B cell (primary cell): ENCODE data around the gene LEMD3. TPM values are rescaled to one million over a fixed set of nuclear protein-coding genes. Genes with fewer than 3 reads are reported as not detected.

Source experiments
- ATAC-seq: fragments of 200-7000 bp; cut with Tn5 transposase; one replicate; pipeline ENCODE4 v1.10.0; 2021; ENCODE audit warnings: low read depth, mild to moderate bottlenecking, moderate number of reproducible peaks, moderate library complexity
- CTCF ChIA-PET: fragments of 350-600 bp; sonication (Branson Sonifier 250); formaldehyde crosslinking; loops from one replicate; lab custom pipeline; 2021; ENCODE audit warnings: antibody characterized with exemption, inconsistent platforms; lab: Charles Lee
- POLR2A ChIA-PET: fragments of 350-600 bp; sonication (Branson Sonifier 250); formaldehyde crosslinking; loops from one replicate; lab custom pipeline; 2021; ENCODE audit warnings: antibody characterized with exemption; lab: Charles Lee
- DNase-seq: peaks from one replicate; pipeline ENCODE4 v3.0.0; 2013
- H2AFZ ChIP-seq: 2 replicates; pipeline ENCODE4 v1.6.1; 2012; ENCODE audit warnings: mild to moderate bottlenecking, low read depth, low read length; ENCODE audit not compliant: insufficient read depth, poor library complexity, severe bottlenecking
- H3K27ac ChIP-seq, 2 donors: 1 replicate in 1 of 2; 2 replicates in 1 of 2; pipeline ENCODE4 v1.5.1; 2012 to 2013; ENCODE audit warnings: low read length in 2 of 2, mild to moderate bottlenecking in 2 of 2, moderate library complexity in 1 of 2
- H3K27me3 ChIP-seq, 4 experiments: fragments of 200-600 bp in 1 of 4; sonication (generic) in 1 of 4; replicated peaks in 1 of 4; 1 replicate in 2 of 4; 2 replicates in 2 of 4; pipeline versions ENCODE4 v1.6.1 to v1.7.0; 2013 to 2016; ENCODE audit warnings: low read length in 3 of 4, mild to moderate bottlenecking in 2 of 4, mixed read lengths in 1 of 4, moderate library complexity in 1 of 4; ENCODE audit not compliant: insufficient read depth in 4 of 4, control insufficient read depth in 3 of 4; ENCODE audit errors: control extremely low read depth in 1 of 4
- H3K36me3 ChIP-seq, 2 experiments: replicated peaks in 1 of 2; 1 replicate in 1 of 2; 2 replicates in 1 of 2; pipeline versions ENCODE4 v1.6.1 to v1.7.1; 2013; ENCODE audit warnings: low read length in 1 of 2; ENCODE audit not compliant: insufficient read depth in 2 of 2, control insufficient read depth in 1 of 2; ENCODE audit errors: control extremely low read depth in 1 of 2, extremely low read depth in 1 of 2
- H3K4me1 ChIP-seq, 2 donors: fragments of 200-600 bp in 1 of 2; sonication (generic) in 1 of 2; 1 replicate in 1 of 2; 2 replicates in 1 of 2; pipeline versions ENCODE4 v1.5.1 to v1.6.1; 2013 to 2017; ENCODE audit warnings: low read length in 2 of 2; ENCODE audit not compliant: control insufficient read depth in 2 of 2, insufficient read depth in 2 of 2
- H3K4me2 ChIP-seq: replicated peaks from 2 replicates; pipeline ENCODE3; 2012; ENCODE audit warnings: mild to moderate bottlenecking, low read depth, low read length; ENCODE audit not compliant: poor library complexity, severe bottlenecking
- H3K4me3 ChIP-seq, 5 experiments: fragments of 200-600 bp in 1 of 5; sonication (generic) in 1 of 5; 1 replicate in 3 of 5; 2 replicates in 2 of 5; pipeline versions ENCODE4 v1.5.1 to v1.7.0; 2011 to 2016; ENCODE audit warnings: low read length in 4 of 5, mild to moderate bottlenecking in 4 of 5, low read depth in 2 of 5, control low read depth in 1 of 5, moderate library complexity in 1 of 5; ENCODE audit not compliant: insufficient read depth in 1 of 5; ENCODE audit errors: control extremely low read depth in 1 of 5, extremely low read depth in 1 of 5
- H3K79me2 ChIP-seq: fragments of 200-600 bp; sonication (generic); one replicate; pipeline ENCODE4 v1.6.0; 2016; ENCODE audit warnings: low read length; ENCODE audit not compliant: control insufficient read depth, insufficient read depth
- H3K9ac ChIP-seq: fragments of 200-600 bp; sonication (generic); 2 replicates; pipeline ENCODE4 v1.6.1; 2017; ENCODE audit warnings: mild to moderate bottlenecking, low read length, moderate library complexity
- H3K9me3 ChIP-seq, 3 donors: one replicate each; pipeline versions ENCODE4 v1.6.1 to v1.7.1; 2013; ENCODE audit warnings: low read length in 2 of 3; ENCODE audit not compliant: control insufficient read depth in 2 of 3, insufficient read depth in 1 of 3; ENCODE audit errors: control extremely low read depth in 1 of 3
- H4K20me1 ChIP-seq: 2 replicates; pipeline ENCODE4 v1.6.0; 2012; ENCODE audit warnings: mild to moderate bottlenecking, low read length; ENCODE audit not compliant: insufficient read depth, control insufficient read depth, poor library complexity, severe bottlenecking
- H3K27ac Mint-ChIP-seq: one replicate; pipeline ENCODE4 v1.8.0; 2021; ENCODE audit warnings: mixed read lengths
- H3K27me3 Mint-ChIP-seq: one replicate; pipeline ENCODE4 v1.8.0; 2021; ENCODE audit warnings: mixed read lengths
- H3K4me1 Mint-ChIP-seq: one replicate; pipeline ENCODE4 v1.8.0; 2021; ENCODE audit warnings: mixed read lengths
- H3K4me3 Mint-ChIP-seq: one replicate; pipeline ENCODE4 v1.8.0; 2021; ENCODE audit warnings: mixed read lengths
- H3K9me3 Mint-ChIP-seq: one replicate; pipeline ENCODE4 v1.8.0; 2022; ENCODE audit warnings: mixed read lengths; ENCODE audit not compliant: insufficient read depth
- EZH2 ChIP-seq: IDR thresholded peaks from 2 replicates; pipeline ENCODE4 v1.6.1; 2012; ENCODE audit warnings: borderline replicate concordance, low read depth, mild to moderate bottlenecking, moderate library complexity, low read length; ENCODE audit not compliant: insufficient read depth, poor library complexity, severe bottlenecking
- WGBS: methylation state at CpG from one replicate; pipeline ENCODE4 v1.1.5; 2013; ENCODE audit warnings: missing lambda C conversion rate; ENCODE audit not compliant: insufficient coverage; 5-methylcytosine and 5-hydroxymethylcytosine counted together
- intact Hi-C: fragments of 100-400 bp; cut with micrococcal nuclease; formaldehyde crosslinking; loops from one replicate; pipeline ENCODE4 v1.10.0; 2022
- polyA plus RNA-seq: library from polyadenylated mRNA; depleted of rRNA; stranded (reverse); fragments of >200 nt; gene quantifications from 2 replicates; pipeline ENCODE4 v1.2.3, GENCODE V29; 2012
- total RNA-seq, 2 donors: library from RNA; stranded (reverse); fragments of 120-200 nt in 1 of 2; gene quantifications; 1 replicate in 1 of 2; 2 replicates in 1 of 2; pipeline versions ENCODE4 v1.2.3 to v1.2.4, GENCODE V29; 2013 to 2022
- TF ChIP-seq, protein P1 (sequence below): fragments of 200-600 bp; IDR thresholded peaks from one replicate; pipeline ENCODE4 v1.8.0; 2022; ENCODE audit warnings: antibody characterized with exemption, mild to moderate bottlenecking

Gene LEMD3
- total and polyA plus RNA-seq, 2 donors (not counting 1 experiment from before 2014, with no cell fraction given), result 19.4 to 71.8 TPM

GRCh38 chr12:65155784-65156183 is 13.6 kb upstream of the LEMD3 start:
- no peak overlapping the region for H3K27ac Mint-ChIP-seq
- peaks cover 14% of the 10 kb centered on the region for H3K4me1 Mint-ChIP-seq
- H3K4me3 Mint-ChIP-seq, result no peak overlapping the region
- H2AFZ ChIP-seq, result peak overlapping the region; percentile 35
- no peak for ATAC-seq
- no peaks in the 10 kb centered on the region for H3K9me3 ChIP-seq
- H4K20me1 ChIP-seq, result no peaks in the 10 kb centered on the region
- H3K9me3 Mint-ChIP-seq, result no peaks in the 10 kb centered on the region
- 0% methylated on average over 1 of the region's 3 CpGs for WGBS
- no peak for DNase-seq
- peaks cover 11 to 16% of the 10 kb centered on the region in 2 donors for H3K4me1 ChIP-seq
- H3K27ac ChIP-seq, result peak overlapping the region; percentile 4 to 53
- POLR2A ChIA-PET, result no interaction called here
- H3K27me3 ChIP-seq, result peaks cover 0 to under 1% (median 0%) of the 10 kb centered on the region in 4 experiments
- peak overlapping the region; percentile 56 for H3K4me2 ChIP-seq
- CTCF ChIA-PET, result interaction anchor here (2.1 kb wide), 1 partner anchor 13 kb away, joined by 10 read pairs; the partner anchor contains the start of gene LEMD3
- no peak overlapping the region for H3K9ac ChIP-seq
- H3K36me3 ChIP-seq, result no peaks in the 10 kb centered on the region
- peaks cover 12% of the 10 kb centered on the region for H3K27me3 Mint-ChIP-seq
- no peak overlapping the region for H3K4me3 ChIP-seq
- no peaks in the 10 kb centered on the region for H3K79me2 ChIP-seq
- TF ChIP-seq, protein P1, sequence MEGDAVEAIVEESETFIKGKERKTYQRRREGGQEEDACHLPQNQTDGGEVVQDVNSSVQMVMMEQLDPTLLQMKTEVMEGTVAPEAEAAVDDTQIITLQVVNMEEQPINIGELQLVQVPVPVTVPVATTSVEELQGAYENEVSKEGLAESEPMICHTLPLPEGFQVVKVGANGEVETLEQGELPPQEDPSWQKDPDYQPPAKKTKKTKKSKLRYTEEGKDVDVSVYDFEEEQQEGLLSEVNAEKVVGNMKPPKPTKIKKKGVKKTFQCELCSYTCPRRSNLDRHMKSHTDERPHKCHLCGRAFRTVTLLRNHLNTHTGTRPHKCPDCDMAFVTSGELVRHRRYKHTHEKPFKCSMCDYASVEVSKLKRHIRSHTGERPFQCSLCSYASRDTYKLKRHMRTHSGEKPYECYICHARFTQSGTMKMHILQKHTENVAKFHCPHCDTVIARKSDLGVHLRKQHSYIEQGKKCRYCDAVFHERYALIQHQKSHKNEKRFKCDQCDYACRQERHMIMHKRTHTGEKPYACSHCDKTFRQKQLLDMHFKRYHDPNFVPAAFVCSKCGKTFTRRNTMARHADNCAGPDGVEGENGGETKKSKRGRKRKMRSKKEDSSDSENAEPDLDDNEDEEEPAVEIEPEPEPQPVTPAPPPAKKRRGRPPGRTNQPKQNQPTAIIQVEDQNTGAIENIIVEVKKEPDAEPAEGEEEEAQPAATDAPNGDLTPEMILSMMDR, result no peak
- no peak for TF ChIP-seq EZH2
- intact Hi-C loops, result loop anchor here (2.0 kb wide), 1 partner anchor 15 kb away; no protein-coding TSS in a partner anchor

DNA sequence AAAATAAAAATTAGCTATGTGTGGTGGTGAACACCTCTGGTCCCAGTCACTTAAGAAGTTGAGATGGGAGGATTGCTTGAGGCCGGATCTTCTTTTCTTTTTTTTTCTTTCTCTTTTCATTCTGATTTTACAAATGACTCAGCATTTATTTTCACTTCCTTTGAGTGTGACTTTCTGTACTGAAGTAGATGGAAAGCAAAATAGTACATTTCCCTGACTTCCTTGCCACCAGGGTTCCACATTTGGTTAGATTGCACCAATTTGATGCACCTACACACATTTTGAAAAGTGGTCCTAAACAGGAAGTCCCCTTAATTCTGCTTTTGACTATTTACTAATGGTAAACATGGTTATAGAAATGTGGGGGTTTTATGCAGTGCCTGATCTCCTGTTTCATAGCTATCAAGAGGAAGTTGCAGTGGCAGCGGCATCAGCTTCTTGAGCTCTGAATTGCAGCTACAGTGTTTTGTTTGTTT is 13.0 kb upstream of the LEMD3 start:
- ChIA-PET CTCF (interaction anchor here (0.7 to 2.1 kb wide), 2 partner anchors 12 to 33 kb away, joined by 4 to 10 read pairs; partner anchors contain the start of gene LEMD3), POLR2A (no interaction called here)
- H3K4me1 ChIP-seq, result peaks cover 11 to 16% of the 10 kb centered on the region in 2 donors
- 0% methylated on average over 1 of the region's 2 CpGs for WGBS
- H3K27ac ChIP-seq, result peak overlapping the region; percentile 4 to 53
- H3K27me3 ChIP-seq, result peaks cover 0 to under 1% (median 0%) of the 10 kb centered on the region in 4 experiments
- peak overlapping the region; percentile 47 for H3K27ac Mint-ChIP-seq
- H3K27me3 Mint-ChIP-seq, result peaks cover 11% of the 10 kb centered on the region
- no peaks in the 10 kb centered on the region for H3K79me2 ChIP-seq
- peak overlapping the region; percentile 56 for H3K4me2 ChIP-seq
- ATAC-seq, result peak; percentile 64
- H3K9ac ChIP-seq, result peak overlapping the region; percentile 5
- H3K4me1 Mint-ChIP-seq, result peaks cover 14% of the 10 kb centered on the region
- peak; percentile 53 for DNase-seq
- H3K9me3 ChIP-seq, result no peaks in the 10 kb centered on the region
- peak overlapping the region; percentile 67 for H2AFZ ChIP-seq
- intact Hi-C loops, result loop anchor here (2.0 kb wide), 1 partner anchor 14 kb away; no protein-coding TSS in a partner anchor
- no peaks in the 10 kb centered on the region for H4K20me1 ChIP-seq
- peak overlapping the region in 4 of 5 experiments; percentile 10 to 30 (median 19) for H3K4me3 ChIP-seq
- no peak for TF ChIP-seq EZH2
- TF ChIP-seq, protein P1, result no peak
- no peaks in the 10 kb centered on the region for H3K36me3 ChIP-seq
- no peaks in the 10 kb centered on the region for H3K9me3 Mint-ChIP-seq
- peak overlapping the region; percentile 14 for H3K4me3 Mint-ChIP-seq
